Measurements from ENCODE around the gene DEAF1.
"Not testable (repeated sequence)": the region's sequence is repeated elsewhere in the genome, so short reads cannot be mapped to it uniquely, and the experiment has no call there.

The DEAF1 gene

GRCh38 chr11:699753-700152 lies 4.7 kb upstream of the DEAF1 start:
- no peak for DNase-seq

- DNase-seq, result no peak
Measured at GRCh38 chr11:699116-699508, 4.1 kb upstream of the DEAF1 start.

- DNase-seq, result no peak
Measured at GRCh38 chr11:698493-699115, 3.6 kb upstream of the DEAF1 start.

GRCh38 chr11:697811-698311 lies 2.8 kb upstream of the DEAF1 start:
- DNase-seq, result no peak

- DNase-seq, result no peak
Measured at GRCh38 chr11:696955-697491, 2.0 kb upstream of the DEAF1 start.

- peak; percentile 97 to 99 for DNase-seq
Measured at GRCh38 chr11:695538-696248, 671 bp upstream of the DEAF1 start, which contains the start of gene TMEM80. Gene TMEM80 (plus strand): TSS chr11:695816. CDS start chr11:695828, 12 bp downstream.

GRCh38 chr11:695288-695537 lies 191 bp upstream of the DEAF1 start:
- DNase-seq, result no peak

GRCh38 chr11:693887-694562 lies 997 bp downstream of the DEAF1 start:
- no peak for DNase-seq

GRCh38 chr11:693415-693831 lies 1.6 kb downstream of the DEAF1 start:
- no peak for DNase-seq

GRCh38 chr11:692824-693414 lies 2.1 kb downstream of the DEAF1 start:
- no peak for DNase-seq

- DNase-seq, result no peak
Measured at GRCh38 chr11:691710-692590, 3.1 kb downstream of the DEAF1 start.

- DNase-seq, result no peak
Measured at GRCh38 chr11:690738-691633, 4.0 kb downstream of the DEAF1 start.

- DNase-seq, result not testable (repeated sequence)
Measured at GRCh38 chr11:690244-690643, 4.8 kb downstream of the DEAF1 start.

- no peak for DNase-seq
Measured at GRCh38 chr11:689625-690024, 5.4 kb downstream of the DEAF1 start.

- no peak for DNase-seq
Measured at GRCh38 chr11:688681-689080, 6.3 kb downstream of the DEAF1 start.

GRCh38 chr11:687751-688150 lies 7.3 kb downstream of the DEAF1 start:
- no peak for DNase-seq

- no peak for DNase-seq
Measured at GRCh38 chr11:686451-687243, 8.4 kb downstream of the DEAF1 start.

- DNase-seq, result no peak
Measured at GRCh38 chr11:680970-681369, 14.1 kb downstream of the DEAF1 start.

GRCh38 chr11:680476-680875 lies 14.5 kb downstream of the DEAF1 start:
- DNase-seq, result no peak

Data from stimulated activated CD4-positive, alpha-beta T cell treated with anti-CD3 and anti-CD28 coated beads, Interleukin-2, amount 100 ng/mL, for 24 hours (primary cell).